Activated CD8-positive, alpha-beta memory T cell treated with anti-CD3 and anti-CD28 coated beads, Interleukin-2, amount 50 U/mL, for 4 hours (primary cell): ENCODE results near the gene NEUROG2.

Source experiments
- DNase-seq: peaks from one replicate; pipeline ENCODE4 v3.0.0-alpha.2; 2020

The NEUROG2 gene

GRCh38 chr4:112472318-112472717, 43.7 kb downstream of the NEUROG2 start:
- no peak for DNase-seq
